H7 (cell line): Measurements from ENCODE around the gene CR1L. TPM values are rescaled to one million over a fixed set of nuclear protein-coding genes. Genes with fewer than 3 reads are reported as not detected.
A peak's percentile ranks its signal among the peaks of the same experiment; 100 is the strongest.
"Not testable (repeated sequence)": the region's sequence is repeated elsewhere in the genome, so short reads cannot be mapped to it uniquely, and the experiment has no call there.

Source experiments
- DNase-seq: peaks from one replicate; pipeline ENCODE4 v3.0.0; 2012
- H3K27me3 ChIP-seq: 2 replicates; pipeline ENCODE4 v1.6.0; 2011; ENCODE audit warnings: mild to moderate bottlenecking, low read length; ENCODE audit not compliant: control insufficient read depth, insufficient read depth
- H3K36me3 ChIP-seq: replicated peaks from 2 replicates; pipeline ENCODE4 v1.5.1; 2011; ENCODE audit warnings: low read length; ENCODE audit not compliant: control insufficient read depth, insufficient read depth
- H3K4me3 ChIP-seq: 2 replicates; pipeline ENCODE4 v1.5.1; 2011; ENCODE audit warnings: low read depth, mild to moderate bottlenecking, control low read depth, low read length, moderate library complexity; ENCODE audit not compliant: insufficient read depth
- total RNA-seq: library from RNA; depleted of rRNA; stranded (reverse); fragments of >200 nt; shearing (Covaris generic); gene quantifications from 2 replicates; pipeline ENCODE4 v1.2.3, GENCODE V29; 2014; rRNA removed

The CR1L gene
- total RNA-seq, 1 experiment from 2014 or later: not detected

DNA sequence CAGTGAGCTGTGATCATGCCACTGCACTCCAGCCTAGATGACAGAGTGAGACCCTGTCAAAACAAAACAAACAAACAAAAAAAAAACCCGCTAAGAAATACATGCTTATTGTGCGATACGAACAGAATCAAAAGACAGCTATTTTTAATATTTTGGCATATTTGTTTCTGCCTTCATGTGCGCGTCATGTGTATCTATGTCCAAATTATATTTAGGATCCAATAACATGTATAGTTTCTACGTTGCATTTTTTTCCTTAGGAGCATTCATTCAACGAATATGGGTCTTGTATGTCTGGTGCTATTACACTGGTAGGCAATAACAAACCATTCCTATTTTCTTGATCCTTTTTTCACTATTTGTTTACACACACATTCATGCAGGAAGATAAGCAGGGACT is 108.7 kb downstream of the CR1L start:
- Histone ChIP-seq H3K36me3 (peaks cover 7% of the 10 kb centered on the region), H3K4me3 (no peak overlapping the region), H3K27me3 (no peaks in the 10 kb centered on the region)
- DNase-seq: no peak

DNA sequence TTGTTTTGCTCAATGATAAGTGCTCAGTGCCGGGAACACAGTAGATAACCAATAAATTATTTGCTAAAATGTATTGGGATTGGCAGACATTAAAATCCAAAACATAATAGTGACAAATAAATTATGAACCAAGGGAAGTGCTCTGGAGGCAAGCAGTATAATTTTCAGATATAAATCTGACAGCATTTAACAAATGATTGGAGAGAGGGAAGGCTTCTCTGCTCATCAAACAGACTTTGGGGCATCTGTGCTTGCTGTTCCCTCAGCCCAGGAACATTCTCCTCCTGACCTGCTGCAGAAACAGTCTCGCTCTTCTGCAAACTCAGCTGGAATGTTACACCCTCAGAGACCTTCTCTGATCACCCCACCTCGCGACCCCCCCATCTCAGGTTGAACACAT is 109.1 kb downstream of the CR1L start:
- peaks cover 7% of the 10 kb centered on the region for H3K36me3 ChIP-seq
- H3K4me3 ChIP-seq: no peak overlapping the region
- no peaks in the 10 kb centered on the region for H3K27me3 ChIP-seq
- no peak for DNase-seq

DNA sequence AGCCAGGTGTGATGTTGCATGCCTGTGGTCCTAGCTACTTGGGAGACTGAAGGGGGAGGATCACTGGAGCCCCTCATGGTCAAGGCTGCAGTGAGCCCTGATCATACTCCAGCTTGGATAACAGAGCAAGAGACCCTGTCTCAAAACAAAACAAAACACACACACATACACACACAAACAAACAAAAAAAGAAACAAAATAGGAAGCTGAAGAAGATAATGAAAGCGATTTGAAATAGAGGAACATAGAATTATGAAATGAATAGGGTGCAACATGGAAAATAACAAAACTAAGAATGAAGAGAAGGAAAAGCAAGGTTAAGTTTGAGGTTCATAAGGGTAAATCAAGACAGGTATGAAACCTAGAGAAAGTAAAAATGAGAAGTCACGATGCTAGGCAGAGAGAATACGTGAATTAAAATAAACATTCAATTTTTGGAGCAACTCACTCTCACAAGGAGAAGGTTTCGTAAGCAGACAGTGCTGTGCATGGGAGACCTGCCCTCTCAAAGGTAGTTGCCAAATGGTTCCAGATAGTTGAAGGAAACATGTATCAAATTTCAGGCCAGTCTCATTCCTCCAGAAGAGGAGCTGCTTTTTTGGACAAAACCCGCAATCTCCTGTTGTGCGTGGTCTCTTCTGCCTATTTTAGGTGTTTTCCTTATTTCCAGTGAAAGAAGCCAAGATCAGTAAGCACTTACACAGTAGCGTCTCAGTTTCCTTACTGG is 110.2 kb downstream of the CR1L start:
- H3K4me3 ChIP-seq: no peak overlapping the region
- H3K36me3 ChIP-seq: peaks cover 15% of the 10 kb centered on the region
- no peaks in the 10 kb centered on the region for H3K27me3 ChIP-seq
- no peak for DNase-seq

DNA sequence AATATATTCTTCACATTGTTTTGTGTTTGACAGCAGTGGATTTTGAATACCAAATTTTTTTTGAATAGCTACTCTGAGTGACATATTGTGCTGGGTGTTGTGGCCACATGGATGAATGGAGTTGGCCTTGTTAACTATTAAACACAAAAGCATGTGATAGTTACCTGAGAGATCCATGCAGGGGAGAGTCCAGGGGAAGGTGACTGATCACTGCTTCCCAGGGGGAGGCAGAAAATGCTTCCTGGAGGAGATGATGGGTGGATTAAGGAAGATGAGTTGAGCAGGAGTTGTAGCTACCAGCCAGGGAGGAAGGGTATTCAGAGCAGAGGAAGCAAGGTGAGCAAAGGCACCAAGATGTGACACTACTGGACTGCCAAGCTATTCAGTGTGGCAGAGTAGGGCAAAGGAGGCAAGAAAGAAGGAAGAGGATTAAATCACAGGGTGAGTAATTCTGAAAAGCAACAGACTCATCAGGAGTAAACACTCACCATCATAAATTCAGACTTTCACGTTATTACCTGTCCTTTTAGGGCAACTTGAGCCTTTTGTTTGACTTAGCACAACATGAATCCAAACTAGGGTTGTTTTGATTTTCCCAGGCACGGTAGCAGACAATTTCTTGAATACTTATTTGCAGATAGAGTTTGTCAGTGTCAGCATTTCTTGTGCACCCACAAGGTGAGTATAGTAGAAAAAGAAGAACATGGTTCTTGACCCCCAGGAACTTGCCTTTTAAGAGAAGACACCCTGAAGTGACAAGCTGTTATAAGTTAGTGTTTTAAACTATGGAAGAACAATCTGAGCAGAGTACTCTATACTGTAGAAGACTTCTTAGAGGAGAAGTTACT is 111.1 kb downstream of the CR1L start:
- peaks cover 17% of the 10 kb centered on the region for H3K36me3 ChIP-seq
- no peaks in the 10 kb centered on the region for H3K27me3 ChIP-seq
- no peak for DNase-seq
- H3K4me3 ChIP-seq: no peak overlapping the region

DNA sequence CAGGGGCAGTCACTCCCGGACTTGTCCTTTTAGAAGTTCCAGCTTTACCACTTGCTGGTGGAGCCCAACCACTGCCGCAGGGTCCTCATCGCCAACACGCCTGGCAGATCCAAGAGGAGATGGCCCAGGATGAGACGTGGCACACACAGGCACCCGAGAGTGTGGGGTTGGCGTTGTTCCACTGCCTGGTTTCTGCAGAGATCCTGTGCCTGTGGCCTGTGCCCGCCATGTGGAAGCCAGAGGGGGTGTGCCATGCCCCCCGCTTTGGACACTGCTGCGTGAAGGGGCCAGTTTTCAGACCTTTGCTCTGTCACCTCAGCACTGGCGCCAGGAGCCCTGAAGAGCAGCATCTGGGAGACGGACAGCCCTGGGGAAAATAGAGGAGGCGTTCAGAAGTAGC is 117.7 kb downstream of the CR1L start:
- no peak for DNase-seq
- Histone ChIP-seq H3K4me3 (no peak overlapping the region), H3K27me3 (no peaks in the 10 kb centered on the region), H3K36me3 (peaks cover 29% of the 10 kb centered on the region)

DNA sequence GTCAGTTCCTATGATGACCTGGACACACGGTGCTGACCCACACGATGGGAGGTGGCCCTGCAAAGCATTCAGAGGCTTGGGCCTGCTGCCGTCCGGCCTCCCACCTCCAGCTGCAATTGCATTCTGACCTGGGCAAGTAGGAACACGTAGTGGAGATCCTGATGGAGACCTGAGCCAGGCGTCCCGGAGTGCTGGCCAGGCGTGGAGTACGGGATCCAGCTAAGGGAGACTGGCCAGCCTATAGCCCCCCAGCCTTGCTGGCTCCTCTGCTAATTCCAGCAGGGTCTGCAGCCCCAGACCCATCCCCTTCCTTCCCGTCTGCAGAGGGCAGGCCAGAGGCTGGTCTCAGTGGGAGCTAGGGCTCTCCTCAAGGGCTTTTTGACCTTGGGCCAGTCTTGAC is 118.2 kb downstream of the CR1L start:
- H3K36me3 ChIP-seq: peaks cover 29% of the 10 kb centered on the region
- H3K27me3 ChIP-seq: no peaks in the 10 kb centered on the region
- peak; percentile 22 for DNase-seq
- H3K4me3 ChIP-seq: no peak overlapping the region

DNA sequence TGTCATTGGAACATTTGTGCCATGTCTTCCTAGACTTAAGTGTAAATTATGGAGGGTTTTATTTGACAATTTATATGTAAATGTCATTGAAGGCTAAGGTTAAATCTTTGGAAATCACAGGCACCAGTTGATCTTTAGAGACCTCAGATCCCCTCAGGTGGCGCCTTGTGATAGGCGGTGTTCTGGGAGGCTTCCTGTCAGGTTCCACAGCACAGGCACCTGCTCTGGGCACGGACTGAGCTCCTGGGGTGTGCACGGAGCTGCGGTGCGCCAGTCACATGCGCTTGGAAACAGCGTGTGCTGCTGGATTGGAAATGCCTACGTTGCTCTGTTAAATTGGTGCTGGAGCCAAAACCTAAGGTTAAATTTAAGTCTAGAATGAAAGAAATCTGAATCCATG is 119.0 kb downstream of the CR1L start:
- Histone ChIP-seq H3K4me3 (no peak overlapping the region), H3K36me3 (peaks cover 30% of the 10 kb centered on the region), H3K27me3 (no peaks in the 10 kb centered on the region)
- DNase-seq: no peak

DNA sequence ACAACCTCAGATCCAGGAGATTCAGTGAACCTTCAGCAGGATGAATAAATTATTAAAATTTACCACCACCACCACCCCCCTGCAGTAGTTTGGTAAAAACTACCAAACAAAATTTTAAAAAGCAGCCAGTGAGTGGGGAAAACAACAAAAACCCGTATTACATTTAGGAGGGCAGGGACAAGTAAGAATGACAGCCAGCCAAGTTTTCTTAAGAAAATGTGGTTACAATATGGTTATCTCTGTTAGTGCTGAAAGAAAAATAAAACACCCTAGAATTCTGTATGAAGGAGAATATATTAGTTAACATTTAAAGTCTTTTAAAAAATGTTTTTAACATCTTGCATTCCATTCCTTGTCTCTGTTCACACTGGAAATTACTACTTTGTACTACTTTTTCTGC is 121.6 kb downstream of the CR1L start:
- no peaks in the 10 kb centered on the region for H3K27me3 ChIP-seq
- DNase-seq: no peak
- no peak overlapping the region for H3K4me3 ChIP-seq
- peaks cover 24% of the 10 kb centered on the region for H3K36me3 ChIP-seq

DNA sequence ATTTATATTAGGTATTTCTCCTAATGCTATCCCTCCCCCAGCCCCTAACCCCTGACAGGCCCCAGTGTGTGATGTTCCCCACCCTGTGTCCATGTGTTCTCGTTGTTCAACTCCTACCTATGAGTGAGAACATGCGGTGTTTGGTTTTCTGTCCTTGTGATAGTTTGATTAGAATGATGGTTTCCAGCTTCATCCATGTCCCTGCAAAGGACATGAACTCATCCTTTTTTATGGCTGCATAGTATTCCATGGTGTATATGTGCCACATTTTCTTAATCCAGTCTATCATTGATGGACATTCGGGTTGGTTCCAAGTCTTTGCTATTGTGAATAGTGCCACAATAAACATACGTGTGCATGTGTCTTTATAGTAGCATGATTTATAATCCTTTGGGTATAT is 125.6 kb downstream of the CR1L start:
- peaks cover 11% of the 10 kb centered on the region for H3K36me3 ChIP-seq
- not testable (repeated sequence) for H3K27me3 ChIP-seq, DNase-seq, H3K4me3 ChIP-seq

Other genes starting within 250 kb of the CR1L start
- 0.48 and 1.00 TPM in 2 replicates for gene CR2, start 190.8 kb upstream of the CR1L start, total RNA-seq
- 0.07 TPM in 2 replicates for gene CR1, start 149.0 kb upstream of the CR1L start, total RNA-seq
- gene CD46, start 106.9 kb downstream of the CR1L start, total RNA-seq: 80.9 and 173 TPM in 2 replicates